HAP-1 (cell line): ENCODE data around the gene KRTAP17-1.

Experiments
- DNase-seq, 2 experiments: peaks; one replicate each; pipeline ENCODE4 v3.0.0-alpha.2; 2016 to 2020; ENCODE audit warnings: low spot score in 2 of 2
- H3K27me3 ChIP-seq: fragments of 250-450 bp; sonication (Bioruptor Pico); 2 replicates; pipeline ENCODE4 v1.5.1; 2020; ENCODE audit warnings: low read depth, mild to moderate bottlenecking, moderate library complexity
- H3K36me3 ChIP-seq: fragments of 250-450 bp; sonication (Bioruptor Pico); replicated peaks from 2 replicates; pipeline ENCODE4 v1.5.1; 2020; ENCODE audit warnings: mild to moderate bottlenecking
- H3K4me1 ChIP-seq: fragments of 250-450 bp; sonication (Bioruptor Pico); 2 replicates; pipeline ENCODE4 v1.5.1; 2020; ENCODE audit warnings: mild to moderate bottlenecking
- H3K4me3 ChIP-seq: fragments of 250-450 bp; sonication (Bioruptor Pico); 2 replicates; pipeline ENCODE4 v1.5.1; 2020; ENCODE audit warnings: mild to moderate bottlenecking, moderate library complexity
- H3K9me3 ChIP-seq: fragments of 250-450 bp; sonication (Bioruptor Pico); 2 replicates; pipeline ENCODE4 v1.5.1; 2020; ENCODE audit warnings: mild to moderate bottlenecking, moderate library complexity
- in situ Hi-C: fragments of 300-500 bp; cut with MboI; formaldehyde crosslinking; loops from 3 replicates; pipeline ENCODE4 v1.14.3; 2020; ENCODE audit warnings: low sequenced_read_pairs, inconsistent platforms, mixed read lengths

KRTAP17-1 gene

DNA sequence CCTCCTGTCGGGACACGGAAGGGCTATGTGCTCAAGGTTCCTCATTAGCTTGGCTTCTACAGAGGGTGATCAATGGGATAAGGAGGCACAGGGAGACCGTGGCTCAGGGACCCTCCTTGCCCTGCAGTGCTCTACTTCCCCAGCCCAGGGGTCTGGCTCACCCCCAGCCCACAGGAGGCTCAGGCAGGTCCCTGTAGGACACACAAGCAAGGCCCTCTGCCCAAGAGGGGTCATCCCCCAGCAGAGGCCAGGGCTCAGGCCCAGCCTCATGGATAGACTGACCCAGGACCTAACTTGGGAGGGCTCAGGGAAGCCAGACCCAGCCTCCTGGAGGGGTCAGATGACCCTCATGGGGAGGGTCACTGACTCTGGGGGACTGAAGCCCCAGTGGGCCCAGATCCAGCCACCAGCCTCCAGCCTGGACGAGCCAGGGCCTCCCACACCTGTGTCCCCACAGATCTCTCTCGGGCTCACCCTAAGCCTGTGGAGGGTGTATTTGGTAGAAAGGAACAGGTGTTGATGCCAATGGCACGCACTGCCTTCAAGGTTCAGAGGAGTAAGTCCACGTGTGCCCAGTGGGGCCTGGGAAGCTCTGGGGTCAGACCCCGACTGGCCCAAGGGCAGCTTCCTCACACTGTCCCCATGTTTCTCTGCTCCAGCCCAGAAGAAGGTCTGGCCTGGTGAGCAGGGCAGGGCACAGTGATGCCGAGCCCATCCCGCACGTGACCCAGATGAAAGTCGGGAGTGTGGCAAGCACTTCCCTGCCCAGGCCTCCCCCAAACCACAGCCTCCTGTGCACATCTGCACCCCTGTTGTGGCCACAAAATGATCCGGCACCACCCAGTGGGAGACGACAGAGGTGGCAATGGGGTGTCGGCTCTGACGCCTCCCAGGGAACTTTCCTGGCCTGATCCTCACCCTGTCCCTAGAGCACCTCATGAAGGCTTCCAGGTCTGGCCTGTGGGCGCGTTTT is 10.9 kb upstream of the KRTAP17-1 start:
- Histone ChIP-seq H3K36me3 (no peaks in the 10 kb centered on the region), H3K9me3 (no peaks in the 10 kb centered on the region), H3K4me3 (no peak overlapping the region), H3K27me3 (no peaks in the 10 kb centered on the region), H3K4me1 (no peaks in the 10 kb centered on the region)
- in situ Hi-C loops, result loop anchor here (25.0 kb wide), 2 partner anchors 336 to 414 kb away; no protein-coding TSS in a partner anchor
- DNase-seq, result no peak

DNA sequence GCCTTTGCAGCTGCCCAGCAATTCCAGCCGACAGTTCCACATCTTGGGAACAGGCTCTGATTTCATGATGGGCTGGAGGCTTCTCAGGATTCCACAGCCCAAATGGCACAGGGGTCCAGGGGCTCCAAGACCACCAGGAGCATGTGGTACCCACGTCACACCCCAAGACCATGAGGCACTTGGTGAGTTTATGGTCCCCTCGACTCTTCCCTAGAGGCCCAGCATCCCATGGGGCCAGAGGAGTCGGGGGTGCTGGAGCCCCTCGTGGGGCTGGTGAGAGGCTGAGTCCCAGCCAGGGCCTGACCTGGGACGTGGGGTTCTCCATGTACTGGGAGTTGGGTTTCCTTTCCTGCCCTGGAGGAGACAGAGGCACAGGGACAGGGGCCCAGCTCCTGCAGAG is 10.1 kb upstream of the KRTAP17-1 start:
- H3K9me3 ChIP-seq, result no peaks in the 10 kb centered on the region
- no peak for DNase-seq
- H3K36me3 ChIP-seq, result no peaks in the 10 kb centered on the region
- H3K27me3 ChIP-seq, result no peaks in the 10 kb centered on the region
- H3K4me3 ChIP-seq, result no peak overlapping the region
- in situ Hi-C loops, result loop anchor here (25.0 kb wide), 2 partner anchors 337 to 413 kb away; no protein-coding TSS in a partner anchor
- H3K4me1 ChIP-seq, result no peaks in the 10 kb centered on the region

DNA sequence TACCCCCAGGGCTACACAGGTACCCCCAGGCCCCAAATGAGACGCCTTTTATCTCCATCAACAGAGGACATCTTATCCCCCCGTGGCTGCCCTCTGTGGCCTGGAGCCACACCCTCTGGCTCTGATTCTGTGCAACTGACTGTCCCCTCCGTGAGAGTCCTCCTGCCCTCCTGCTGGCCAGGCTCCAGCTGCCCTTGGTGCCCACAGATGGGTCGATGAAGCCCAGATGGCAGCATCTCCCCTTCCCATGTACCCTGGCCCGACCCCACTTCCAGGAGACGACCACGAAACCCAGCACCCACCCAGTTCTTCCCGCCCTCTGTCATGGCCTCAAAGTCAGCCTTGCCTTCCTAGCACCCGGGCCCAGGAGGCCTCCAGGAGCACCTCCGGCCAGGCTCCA is 9.6 kb upstream of the KRTAP17-1 start:
- Histone ChIP-seq H3K4me1 (no peaks in the 10 kb centered on the region), H3K9me3 (no peaks in the 10 kb centered on the region), H3K36me3 (no peaks in the 10 kb centered on the region), H3K27me3 (no peaks in the 10 kb centered on the region), H3K4me3 (no peak overlapping the region)
- in situ Hi-C loops, result loop anchor here (25.0 kb wide), 2 partner anchors 337 to 413 kb away; no protein-coding TSS in a partner anchor
- DNase-seq, result no peak

DNA sequence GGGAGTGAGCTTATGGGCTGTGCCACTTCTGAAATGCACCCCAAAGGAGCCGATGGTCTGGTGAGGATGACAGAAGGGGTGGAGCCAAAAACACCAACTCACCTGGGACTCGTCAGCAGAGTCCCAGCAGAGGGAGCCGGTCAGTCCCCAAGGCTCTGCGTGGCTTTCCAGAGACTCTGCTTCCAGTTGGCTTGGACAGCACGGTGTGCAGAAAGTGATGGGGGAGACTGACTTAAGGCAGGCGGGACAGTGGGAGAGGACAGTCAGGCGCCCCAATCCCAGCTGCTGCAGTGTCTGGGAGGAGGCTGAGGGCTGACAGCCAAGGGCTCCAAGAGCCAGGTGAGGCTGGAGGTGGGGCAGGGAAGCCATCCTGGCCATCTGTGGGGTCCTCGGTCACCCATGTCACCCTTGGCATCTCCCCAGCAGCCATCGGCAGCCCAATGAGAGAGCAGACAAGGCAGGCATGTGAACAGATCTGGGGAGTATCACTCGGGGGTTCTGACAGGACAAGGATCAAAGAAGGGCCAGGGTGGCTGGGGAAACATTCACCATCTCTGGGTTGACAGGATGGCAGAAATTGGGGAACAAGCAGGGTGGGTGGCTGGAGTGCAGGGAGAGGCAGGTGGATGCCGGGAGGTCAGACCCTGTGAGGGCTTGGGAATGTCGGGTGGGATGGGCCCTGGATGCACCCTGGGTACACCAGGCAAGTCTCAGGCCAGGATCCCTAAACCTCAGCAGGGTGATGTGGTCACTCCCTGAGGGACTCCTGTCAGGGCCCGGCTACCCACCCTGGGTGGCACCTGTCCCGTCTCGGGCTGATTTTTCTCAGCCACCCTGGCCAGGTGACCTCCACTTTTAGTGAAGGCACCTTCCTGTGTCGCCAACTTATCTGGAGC is 8.9 kb upstream of the KRTAP17-1 start:
- peak in 1 of 2 experiments; percentile 25 for DNase-seq
- no peak overlapping the region for H3K4me3 ChIP-seq
- H3K27me3 ChIP-seq, result no peaks in the 10 kb centered on the region
- H3K4me1 ChIP-seq, result no peaks in the 10 kb centered on the region
- no peaks in the 10 kb centered on the region for H3K36me3 ChIP-seq
- no peaks in the 10 kb centered on the region for H3K9me3 ChIP-seq
- in situ Hi-C loops, result loop anchor here (25.0 kb wide), 2 partner anchors 338 to 412 kb away; no protein-coding TSS in a partner anchor

DNA sequence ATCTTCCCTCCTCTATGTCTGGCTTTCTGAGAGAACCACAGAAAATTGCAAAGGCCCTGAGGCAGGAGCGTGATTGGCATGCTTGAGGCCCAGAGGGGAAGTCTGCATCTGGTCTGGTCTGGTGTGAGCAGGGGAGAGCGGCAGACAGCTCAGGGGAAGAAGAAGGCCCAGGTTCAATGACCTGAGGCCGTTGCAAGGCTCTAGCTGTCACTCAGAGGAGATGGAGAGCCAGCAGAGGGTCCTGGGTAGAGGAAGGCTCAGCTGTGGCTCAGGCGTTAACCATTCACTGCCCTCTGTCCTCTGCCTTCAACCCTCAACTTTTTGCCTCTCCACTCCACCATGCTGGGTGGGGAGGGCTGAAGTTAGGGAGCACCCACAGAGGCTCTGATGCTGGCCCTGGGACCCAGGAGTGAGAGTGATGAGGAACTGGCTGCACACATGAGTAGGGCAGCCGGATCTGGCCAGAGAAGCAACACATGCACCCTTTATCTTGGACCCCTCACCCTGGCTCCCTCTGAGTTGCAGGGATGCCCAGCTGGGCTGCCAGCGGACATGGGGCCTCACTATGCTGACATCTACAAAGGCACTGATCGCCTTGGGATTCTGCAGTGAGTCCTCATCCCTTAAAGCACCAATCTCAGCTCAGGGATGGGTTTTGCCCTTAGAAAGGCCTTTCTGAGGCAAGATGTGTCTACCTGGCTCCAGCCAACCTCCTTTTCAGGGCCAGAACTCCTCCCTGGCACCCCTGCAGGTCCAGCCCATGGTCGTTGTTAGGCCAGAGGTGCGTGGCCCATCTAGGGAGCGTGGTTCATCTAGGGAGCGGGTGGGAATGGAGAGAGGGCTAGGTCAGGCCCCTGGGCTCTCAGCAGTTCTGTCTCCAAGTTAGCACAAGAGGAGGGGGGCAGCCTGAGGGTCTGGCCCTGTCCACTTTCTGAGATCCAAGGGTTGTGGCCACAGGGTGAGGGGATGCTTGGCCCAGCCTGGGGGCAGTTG is 7.7 kb upstream of the KRTAP17-1 start:
- no peaks in the 10 kb centered on the region for H3K9me3 ChIP-seq
- H3K4me1 ChIP-seq, result no peaks in the 10 kb centered on the region
- in situ Hi-C loops, result no loop called here
- DNase-seq, result no peak
- no peaks in the 10 kb centered on the region for H3K36me3 ChIP-seq
- H3K27me3 ChIP-seq, result no peaks in the 10 kb centered on the region
- H3K4me3 ChIP-seq, result no peak overlapping the region

DNA sequence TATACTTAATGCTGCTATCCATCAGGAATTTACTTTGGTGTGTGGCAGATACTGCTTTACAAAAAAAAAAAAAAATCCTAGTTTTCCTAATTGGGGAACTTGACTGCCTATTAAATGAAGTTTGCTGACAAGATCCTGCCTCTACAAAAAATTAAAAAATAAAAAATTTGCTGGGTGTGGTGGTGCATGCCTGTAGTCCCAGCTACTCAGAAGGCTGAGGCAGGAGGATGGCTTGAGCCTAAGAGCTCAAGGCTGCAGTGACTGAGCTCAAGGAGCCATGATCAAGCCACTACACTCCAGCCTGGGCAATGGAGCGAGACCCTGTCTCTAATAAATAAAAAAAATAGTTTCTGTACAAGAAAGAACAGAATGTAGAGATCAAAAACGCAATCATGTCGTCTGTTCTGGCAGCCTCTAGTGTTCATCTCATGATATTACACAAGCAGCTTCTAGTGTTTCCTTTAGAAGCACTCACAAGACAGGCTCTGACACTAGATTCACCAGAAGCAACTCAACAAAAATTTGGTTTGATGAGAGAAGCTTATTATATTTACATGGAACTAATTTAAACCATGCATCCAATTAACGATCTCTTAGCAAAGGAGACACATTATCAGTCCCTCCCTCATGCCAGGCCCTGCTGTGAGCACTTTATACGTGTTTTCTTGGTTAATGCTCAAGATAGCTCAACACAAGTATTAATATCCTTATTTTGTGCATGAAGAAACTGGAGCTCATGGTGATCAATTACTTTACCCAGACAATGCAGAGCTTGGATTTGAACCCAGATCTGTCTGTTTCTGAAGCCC is 6.8 kb upstream of the KRTAP17-1 start:
- Histone ChIP-seq H3K9me3 (no peaks in the 10 kb centered on the region), H3K4me1 (no peaks in the 10 kb centered on the region), H3K27me3 (no peaks in the 10 kb centered on the region), H3K36me3 (no peaks in the 10 kb centered on the region), H3K4me3 (no peak overlapping the region)
- in situ Hi-C loops, result no loop called here
- DNase-seq, result peak; percentile 15 to 21

DNA sequence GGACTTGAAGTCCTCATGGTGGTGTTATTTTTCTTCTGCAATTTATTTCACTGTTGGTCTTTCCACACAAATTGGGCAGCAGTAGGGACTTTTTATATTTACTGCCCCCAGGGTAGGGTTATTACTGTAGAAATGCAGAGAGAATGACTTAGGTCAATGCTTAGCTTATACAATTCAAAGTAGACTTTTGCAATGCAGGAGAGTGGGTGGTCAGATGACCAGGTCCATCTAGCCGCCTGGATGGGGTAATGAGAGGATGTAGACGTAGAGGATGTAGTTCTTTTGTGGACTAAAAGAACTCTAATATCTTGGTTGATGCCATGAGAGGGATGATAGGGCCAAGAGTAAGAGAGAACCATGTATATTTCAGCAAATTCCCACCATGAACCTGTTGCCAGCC is 2.7 kb upstream of the KRTAP17-1 start:
- H3K9me3 ChIP-seq, result no peaks in the 10 kb centered on the region
- H3K4me3 ChIP-seq, result no peak overlapping the region
- no peaks in the 10 kb centered on the region for H3K4me1 ChIP-seq
- in situ Hi-C loops, result no loop called here
- peaks cover 8% of the 10 kb centered on the region; the same call in 1 of the 2 replicates for H3K27me3 ChIP-seq
- no peaks in the 10 kb centered on the region for H3K36me3 ChIP-seq
- no peak for DNase-seq

DNA sequence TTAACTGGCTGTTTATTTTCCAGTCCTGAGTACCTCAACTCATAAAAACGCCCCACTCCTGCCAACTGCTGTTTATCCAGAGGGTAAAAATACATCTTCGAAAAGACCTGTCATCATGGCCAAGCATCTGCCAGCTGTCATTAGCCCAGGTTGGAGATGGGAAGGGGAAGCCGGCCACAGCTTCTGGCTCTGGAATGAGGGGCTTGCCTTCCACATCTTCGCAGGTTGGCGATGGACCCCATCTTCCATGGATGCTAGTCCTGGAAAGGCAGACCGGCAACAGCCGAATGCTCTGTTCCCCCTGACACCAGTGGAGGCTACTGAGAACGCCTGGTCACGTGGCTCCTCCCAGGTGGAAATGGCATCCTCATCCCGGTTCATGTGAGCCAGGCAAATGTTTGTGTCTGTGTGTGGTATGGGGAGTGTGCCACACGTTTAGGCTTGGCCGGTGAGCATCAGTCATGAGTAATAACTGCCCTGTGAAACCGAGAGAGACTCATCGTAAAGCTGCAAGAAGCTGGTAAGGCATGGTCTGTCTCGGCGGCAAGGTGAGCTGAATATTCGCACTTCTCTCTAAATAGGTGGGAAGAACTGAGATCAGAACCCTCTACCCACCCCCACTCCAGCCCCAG is 420 bp upstream of the KRTAP17-1 start:
- no peaks in the 10 kb centered on the region for H3K9me3 ChIP-seq
- in situ Hi-C loops, result no loop called here
- no peaks in the 10 kb centered on the region for H3K36me3 ChIP-seq
- H3K4me1 ChIP-seq, result no peaks in the 10 kb centered on the region
- H3K27me3 ChIP-seq, result peaks cover 8% of the 10 kb centered on the region
- no peak for DNase-seq
- no peak overlapping the region for H3K4me3 ChIP-seq

DNA sequence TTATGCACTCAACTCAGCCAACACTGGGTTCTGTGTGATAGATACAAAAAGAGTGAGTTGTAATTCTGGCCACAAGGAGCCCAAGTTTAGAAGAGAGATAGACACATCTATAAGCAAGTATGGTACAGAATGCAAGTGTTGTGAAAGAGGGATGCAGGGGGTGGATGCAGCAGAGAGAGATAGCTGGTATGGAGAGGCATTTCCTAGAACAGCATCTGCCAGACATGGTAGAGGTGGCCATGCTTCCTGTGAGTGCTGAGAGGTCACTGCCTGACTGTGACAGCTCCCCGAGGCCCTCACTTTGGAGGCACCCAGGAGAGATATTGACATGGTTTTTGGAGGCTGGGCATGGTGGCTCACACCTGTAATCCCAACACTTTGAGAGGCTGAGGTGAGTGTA is 4.4 kb downstream of the KRTAP17-1 start:
- in situ Hi-C loops, result no loop called here
- Histone ChIP-seq H3K9me3 (no peaks in the 10 kb centered on the region), H3K4me1 (no peaks in the 10 kb centered on the region), H3K36me3 (no peaks in the 10 kb centered on the region), H3K4me3 (no peak overlapping the region), H3K27me3 (no peaks in the 10 kb centered on the region; the same call in 1 of the 2 replicates)
- no peak for DNase-seq

DNA sequence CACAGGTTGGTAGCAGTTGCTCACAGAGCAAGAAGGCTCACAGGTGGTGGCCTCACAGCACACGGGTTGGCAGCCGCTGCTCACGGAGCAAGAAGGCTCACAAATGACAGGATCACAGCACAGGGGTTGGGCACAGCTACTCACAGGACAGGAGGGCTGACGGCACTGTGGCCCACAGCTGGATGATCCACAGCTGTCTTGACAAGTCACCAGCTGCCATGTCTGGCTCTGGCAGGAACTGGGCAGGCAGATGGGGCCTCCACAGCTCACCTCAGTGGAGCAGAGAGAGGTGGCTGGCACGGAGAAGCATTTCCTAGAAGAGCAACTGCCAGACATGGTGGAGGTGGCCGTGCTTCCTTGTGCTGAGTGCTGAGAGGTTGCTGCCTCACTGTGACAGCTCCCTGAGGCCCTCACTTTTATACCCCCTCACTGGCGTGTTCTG is 6.6 kb downstream of the KRTAP17-1 start, which contains the start of gene KRTAP16-1:
Gene KRTAP16-1 (minus strand): TSS at position 392 of the 442 bp plus-strand sequence. CDS start 56 bp downstream, at position 336.
- no peak within 1 kb of the TSS for H3K4me3 ChIP-seq
- H3K9me3 ChIP-seq, result no peaks in the 10 kb centered on the region
- DNase-seq, result no peak
- no peaks in the 10 kb centered on the region for H3K36me3 ChIP-seq
- H3K27me3 ChIP-seq, result peaks cover 2% of the 10 kb centered on the region; the same call in 1 of the 2 replicates
- in situ Hi-C loops, result no loop called here
- no peaks in the 10 kb centered on the region for H3K4me1 ChIP-seq

DNA sequence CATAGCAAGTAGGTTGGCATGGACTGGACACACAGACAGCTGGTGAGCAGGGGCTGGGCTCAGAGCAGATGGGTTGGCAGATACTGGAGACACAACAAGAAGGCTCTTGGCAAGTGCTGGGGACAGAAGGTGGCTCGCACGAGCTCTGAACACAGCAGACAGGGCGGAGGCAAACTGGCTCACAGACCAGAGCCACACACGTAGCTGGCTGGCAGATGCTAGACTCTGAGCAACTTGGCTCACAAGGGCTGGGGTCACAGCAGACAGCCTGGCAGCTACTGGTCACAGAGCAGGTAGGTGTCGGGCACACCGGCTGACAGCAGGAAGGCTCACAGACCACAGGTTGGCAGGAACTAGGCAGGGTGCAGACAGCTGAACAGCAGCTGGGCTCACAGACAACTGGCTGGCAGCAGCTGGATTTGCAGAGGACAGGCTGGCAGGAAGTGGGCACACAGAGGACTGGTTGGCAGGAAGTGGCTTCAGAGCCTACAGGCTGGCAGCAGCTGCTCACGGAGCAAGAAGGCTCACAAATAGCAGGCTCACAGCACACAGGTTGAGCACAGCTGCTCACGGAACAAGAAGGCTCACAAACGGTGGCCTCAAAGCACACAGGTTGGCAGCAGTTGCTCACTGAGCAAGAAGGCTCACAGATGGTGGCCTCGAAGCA is 7.1 kb downstream of the KRTAP17-1 start:
- Histone ChIP-seq H3K4me1 (no peaks in the 10 kb centered on the region), H3K9me3 (no peaks in the 10 kb centered on the region), H3K36me3 (no peaks in the 10 kb centered on the region), H3K27me3 (peaks cover 2% of the 10 kb centered on the region; the same call in 1 of the 2 replicates), H3K4me3 (no peak overlapping the region)
- no peak for DNase-seq
- in situ Hi-C loops, result no loop called here
